Parathyroid adenoma (tissue), 2 donors: Measurements from ENCODE around the gene GAD2.
"Not testable (repeated sequence)": the region's sequence is repeated elsewhere in the genome, so short reads cannot be mapped to it uniquely, and the experiment has no call there.

Experiments used
- H2AFZ ChIP-seq: fragments of 300-600 bp; sonication (generic); one replicate; pipeline ENCODE4 v1.7.0; 2017; ENCODE audit warnings: antibody characterized with exemption, mild to moderate bottlenecking
- H3K27ac ChIP-seq: fragments of 300-600 bp; sonication (generic); one replicate; pipeline ENCODE4 v1.7.0; 2017
- H3K27me3 ChIP-seq: fragments of 300-600 bp; sonication (generic); one replicate; pipeline ENCODE4 v1.7.0; 2017; ENCODE audit warnings: low read length; ENCODE audit not compliant: control insufficient read depth, insufficient read depth
- H3K36me3 ChIP-seq: fragments of 300-600 bp; sonication (generic); one replicate; pipeline ENCODE4 v1.7.0; 2017; ENCODE audit warnings: low read length; ENCODE audit not compliant: control insufficient read depth, insufficient read depth
- H3K4me1 ChIP-seq: fragments of 300-600 bp; sonication (generic); one replicate; pipeline ENCODE4 v1.7.0; 2017; ENCODE audit warnings: control low read depth
- H3K4me2 ChIP-seq: fragments of 300-600 bp; sonication (generic); one replicate; pipeline ENCODE4 v1.7.0; 2017; ENCODE audit warnings: low read length
- H3K4me3 ChIP-seq: fragments of 300-600 bp; sonication (generic); one replicate; pipeline ENCODE4 v1.7.0; 2017; ENCODE audit warnings: low read depth, low read length
- H3K79me2 ChIP-seq: fragments of 300-600 bp; sonication (generic); one replicate; pipeline ENCODE4 v1.7.0; 2017; ENCODE audit warnings: control low read depth
- H3K9ac ChIP-seq: fragments of 300-600 bp; sonication (generic); one replicate; pipeline ENCODE4 v1.7.0; 2017; ENCODE audit warnings: mild to moderate bottlenecking
- H3K9me3 ChIP-seq: fragments of 300-600 bp; sonication (generic); one replicate; pipeline ENCODE4 v1.7.0; 2017; ENCODE audit warnings: low read length; ENCODE audit not compliant: control insufficient read depth
- TF ChIP-seq, protein P1 (sequence below): fragments of 300-600 bp; sonication (generic); IDR thresholded peaks from one replicate; pipeline ENCODE4 v1.7.0; 2017; ENCODE audit warnings: antibody characterized with exemption, mild to moderate bottlenecking
- donor health status: primary hyperparathyroidism.

The GAD2 gene

DNA sequence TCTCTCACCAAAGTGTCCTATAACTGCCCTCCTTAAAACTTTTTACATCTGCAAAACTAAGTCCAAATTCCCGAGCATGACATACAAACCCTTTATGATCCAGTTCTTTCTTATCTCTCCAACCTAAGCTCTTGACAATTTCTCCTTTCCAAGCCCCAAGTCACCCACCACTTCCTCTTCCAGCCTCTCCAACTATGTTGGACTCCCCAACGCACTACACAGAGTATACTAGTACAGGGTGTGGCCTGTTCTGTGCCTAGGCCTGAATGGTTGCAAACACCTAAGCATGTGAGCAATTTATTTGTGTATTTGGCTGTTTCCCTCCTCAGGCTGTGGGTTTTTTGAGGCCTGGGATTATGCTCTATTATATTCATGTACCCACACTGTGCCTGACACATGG is 120.4 kb downstream of the GAD2 start:
- no peaks in the 10 kb centered on the region for H3K9me3 ChIP-seq
- no peaks in the 10 kb centered on the region for H3K79me2 ChIP-seq
- H3K4me1 ChIP-seq, result no peaks in the 10 kb centered on the region
- H3K27ac ChIP-seq, result no peak overlapping the region
- no peak overlapping the region for H3K4me2 ChIP-seq
- no peak overlapping the region for H2AFZ ChIP-seq
- H3K36me3 ChIP-seq, result no peaks in the 10 kb centered on the region
- no peak overlapping the region for H3K4me3 ChIP-seq
- no peaks in the 10 kb centered on the region for H3K27me3 ChIP-seq
- H3K9ac ChIP-seq, result no peak overlapping the region
- TF ChIP-seq, protein P1, sequence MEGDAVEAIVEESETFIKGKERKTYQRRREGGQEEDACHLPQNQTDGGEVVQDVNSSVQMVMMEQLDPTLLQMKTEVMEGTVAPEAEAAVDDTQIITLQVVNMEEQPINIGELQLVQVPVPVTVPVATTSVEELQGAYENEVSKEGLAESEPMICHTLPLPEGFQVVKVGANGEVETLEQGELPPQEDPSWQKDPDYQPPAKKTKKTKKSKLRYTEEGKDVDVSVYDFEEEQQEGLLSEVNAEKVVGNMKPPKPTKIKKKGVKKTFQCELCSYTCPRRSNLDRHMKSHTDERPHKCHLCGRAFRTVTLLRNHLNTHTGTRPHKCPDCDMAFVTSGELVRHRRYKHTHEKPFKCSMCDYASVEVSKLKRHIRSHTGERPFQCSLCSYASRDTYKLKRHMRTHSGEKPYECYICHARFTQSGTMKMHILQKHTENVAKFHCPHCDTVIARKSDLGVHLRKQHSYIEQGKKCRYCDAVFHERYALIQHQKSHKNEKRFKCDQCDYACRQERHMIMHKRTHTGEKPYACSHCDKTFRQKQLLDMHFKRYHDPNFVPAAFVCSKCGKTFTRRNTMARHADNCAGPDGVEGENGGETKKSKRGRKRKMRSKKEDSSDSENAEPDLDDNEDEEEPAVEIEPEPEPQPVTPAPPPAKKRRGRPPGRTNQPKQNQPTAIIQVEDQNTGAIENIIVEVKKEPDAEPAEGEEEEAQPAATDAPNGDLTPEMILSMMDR, result no peak

DNA sequence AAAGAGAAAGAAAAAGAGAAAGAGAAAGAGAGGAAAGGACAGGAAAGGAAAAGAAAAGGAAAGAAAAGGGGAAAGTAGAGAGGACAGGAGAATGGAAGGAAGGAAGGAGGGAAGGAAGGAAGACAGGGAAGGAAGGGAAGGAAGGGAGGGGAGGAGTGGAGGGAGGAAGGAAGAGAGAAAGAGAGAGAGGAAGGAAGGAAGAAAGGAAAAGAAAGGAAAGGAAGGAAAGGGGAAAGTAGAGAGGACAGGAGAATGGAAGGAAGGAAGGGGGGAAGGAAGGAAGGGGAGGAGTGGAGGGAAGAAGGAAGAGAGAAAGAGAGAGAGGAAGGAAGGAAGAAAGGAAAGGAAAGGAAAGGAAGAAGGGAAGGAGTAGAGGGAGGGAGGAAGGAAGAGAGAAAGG is 125.1 kb downstream of the GAD2 start:
- Histone ChIP-seq H3K4me1 (no peaks in the 10 kb centered on the region), H3K9ac (no peak overlapping the region), H3K79me2 (no peaks in the 10 kb centered on the region), H3K4me2 (no peak overlapping the region), H3K27me3 (no peaks in the 10 kb centered on the region), H3K9me3 (no peaks in the 10 kb centered on the region), H3K27ac (no peak overlapping the region), H3K36me3 (no peaks in the 10 kb centered on the region), H3K4me3 (no peak overlapping the region), H2AFZ (no peak overlapping the region)
- TF ChIP-seq, protein P1, result no peak

DNA sequence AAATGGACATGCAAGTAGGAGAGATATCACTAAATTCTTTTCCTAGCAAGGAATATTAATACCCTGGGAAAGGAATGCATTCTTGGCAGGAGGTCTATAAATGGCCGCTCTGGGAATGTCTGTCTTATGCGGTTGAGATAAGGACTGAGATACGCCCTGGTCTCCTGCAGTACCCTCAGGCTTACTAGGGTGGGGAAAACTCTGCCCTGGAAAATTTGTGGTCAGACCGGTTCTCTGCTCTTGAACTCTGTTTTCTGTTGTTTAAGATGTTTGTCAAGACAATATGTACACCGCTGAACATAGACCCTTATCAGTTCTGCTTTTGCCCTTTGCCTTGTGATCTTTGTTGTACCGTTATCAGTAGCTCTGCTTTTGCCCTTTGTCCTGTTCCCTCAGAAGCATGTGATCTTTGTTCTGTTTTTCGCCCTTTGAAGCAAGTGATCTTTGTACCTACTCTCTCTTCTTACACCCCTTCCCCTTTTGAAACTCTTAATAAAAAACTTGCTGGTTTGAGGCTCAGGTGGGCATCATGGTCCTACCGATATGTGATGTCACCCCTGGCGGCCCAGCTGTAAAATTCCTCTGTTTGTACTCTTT is 132.3 kb downstream of the GAD2 start:
- H3K27me3 ChIP-seq, H3K4me1 ChIP-seq, H3K27ac ChIP-seq: not testable (repeated sequence)

More for the DNA sequence above, 132.3 kb downstream of the GAD2 start:
- H3K9ac ChIP-seq, H3K4me3 ChIP-seq, H3K9me3 ChIP-seq, H3K79me2 ChIP-seq, H3K36me3 ChIP-seq, H2AFZ ChIP-seq, H3K4me2 ChIP-seq: not testable (repeated sequence)
